Measurements from ENCODE around the gene SLC16A11.
"Not testable (repeated sequence)": the region's sequence is repeated elsewhere in the genome, so short reads cannot be mapped to it uniquely, and the experiment has no call there.

- TF ChIP-seq POLR2A (IDR thresholded peaks at IDR 0.05); CTCF (IDR thresholded peaks at IDR 0.05 in 4 of 5, conservative IDR thresholded peaks at IDR 0.05 in 1 of 5): not testable (repeated sequence)
These were observed 50.3 kb downstream of the SLC16A11 start for GRCh38 chr17:6993613-6994056.
